ENCODE results near the gene FSTL4.

DNA sequence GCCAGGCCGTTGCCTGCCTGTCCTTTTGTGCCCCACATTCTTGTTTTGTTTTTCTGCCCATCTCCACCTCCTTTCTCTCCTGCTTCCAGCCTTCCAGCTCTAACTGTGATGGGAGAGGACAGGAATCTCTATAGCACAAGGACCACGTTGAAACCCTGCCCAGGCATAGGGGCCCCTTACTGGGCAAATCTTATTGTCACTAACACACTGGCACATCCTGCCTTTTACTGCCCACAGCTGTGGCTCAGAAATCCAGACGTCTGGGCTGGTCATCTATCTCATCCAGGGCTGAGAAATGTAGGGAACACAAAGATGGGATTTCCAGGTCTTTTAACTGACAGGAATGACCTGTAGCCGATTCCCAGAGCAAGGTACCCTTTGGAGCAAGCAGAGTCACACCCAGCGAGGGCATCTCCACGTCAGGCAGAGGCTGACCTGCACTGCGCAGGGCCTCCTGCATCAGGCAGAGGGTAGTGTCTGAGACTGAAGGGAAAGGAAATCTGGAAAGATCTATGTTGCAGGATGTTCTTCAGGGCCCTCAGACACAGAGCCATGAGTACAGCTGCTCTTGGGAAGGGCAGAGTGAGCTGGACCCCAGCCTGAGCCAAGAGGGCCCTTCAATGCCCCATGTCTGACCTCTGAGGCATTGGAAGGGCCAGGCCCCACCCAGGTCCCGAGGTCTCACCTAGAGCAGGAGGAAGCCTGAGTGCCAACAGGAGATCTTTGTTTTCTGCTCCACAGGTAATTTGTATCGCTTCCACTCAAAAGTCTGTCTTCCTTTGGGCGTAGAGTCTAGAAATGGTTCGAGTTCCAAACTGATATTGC, 278.8 kb downstream of the FSTL4 start:
- TF ChIP-seq CTCF (IDR thresholded peaks at IDR 0.05; ENCODE audit: borderline replicate concordance, extremely low read depth, low read length, poor library complexity, severe bottlenecking), result no peak
- no peak for TF ChIP-seq EZH2 (IDR thresholded peaks at IDR 0.05; ENCODE audit: borderline replicate concordance, low read depth, low read length, severe bottlenecking)
